Stomach (tissue), 9 donors: Measurements from ENCODE around the gene TMTC3. TPM values are rescaled to one million over a fixed set of nuclear protein-coding genes. Genes with fewer than 3 reads are reported as not detected.

Experiments
- DNase-seq, 2 donors: peaks; one replicate each; pipeline versions ENCODE4 v3.0.0 to v3.0.0-alpha.2; 2013 to 2019
- H3K27ac ChIP-seq, 5 donors: fragments of 200-600 bp in 4 of 5; sonication (generic) in 4 of 5; one replicate each; pipeline ENCODE4 v1.5.1; 2013 to 2019; ENCODE audit warnings: mild to moderate bottlenecking in 1 of 5, moderate library complexity in 1 of 5
- H3K27me3 ChIP-seq, 3 donors: fragments of 200-600 bp; sonication (generic); one replicate each; pipeline ENCODE4 v1.5.1; 2017 to 2019; ENCODE audit warnings: mixed run types in 1 of 3
- H3K36me3 ChIP-seq, 4 donors: fragments of 200-600 bp; sonication (generic); 1 replicate in 3 of 4; 2 replicates in 1 of 4; pipeline ENCODE4 v1.5.1; 2016 to 2019
- H3K4me1 ChIP-seq, 4 donors: fragments of 200-600 bp; sonication (generic); one replicate each; pipeline ENCODE4 v1.5.1; 2016 to 2019
- H3K4me3 ChIP-seq, 4 donors: fragments of 200-600 bp; sonication (generic) in 3 of 4; one replicate each; pipeline ENCODE4 v1.5.1; 2016 to 2019; ENCODE audit warnings: mild to moderate bottlenecking in 1 of 4
- H3K9me3 ChIP-seq, 4 donors: fragments of 200-600 bp; sonication (generic); one replicate each; pipeline ENCODE4 v1.5.1; 2016 to 2019
- CTCF ChIP-seq, 7 experiments: fragments of 450-650 bp in 4 of 7; fragments of 200-600 bp in 3 of 7; sonication (generic) in 3 of 7; IDR thresholded peaks; one replicate each; pipeline ENCODE4 v1.5.1; 2016 to 2019; ENCODE audit warnings: antibody characterized with exemption in 7 of 7, control low read depth in 2 of 7, mild to moderate bottlenecking in 1 of 7
- EP300 ChIP-seq: sonication (generic); formaldehyde crosslinking; IDR thresholded peaks from one replicate; pipeline ENCODE4 v1.6.1; 2017; ENCODE audit warnings: antibody characterized with exemption
- POLR2A ChIP-seq, 4 donors: fragments of 450-650 bp; IDR thresholded peaks; one replicate each; pipeline ENCODE4 v1.6.1; 2016; ENCODE audit warnings: antibody characterized with exemption in 4 of 4, control low read depth in 2 of 4, mild to moderate bottlenecking in 1 of 4, moderate library complexity in 1 of 4
- POLR2AphosphoS5 ChIP-seq, 3 donors: sonication (generic); formaldehyde crosslinking; IDR thresholded peaks; one replicate each; pipeline ENCODE4 v1.6.1; 2016; ENCODE audit warnings: antibody characterized with exemption in 3 of 3
- WGBS, 5 donors: extraction: QIAGEN DNeasy Blood & Tissue Kit in 3 of 5; methylation state at CpG; one replicate each; pipeline versions ENCODE4 v1.1.5 to v1.1.7; 2013 to 2018; 5-methylcytosine and 5-hydroxymethylcytosine counted together
- intact Hi-C: fragments of 100-400 bp; cut with DNase I; formaldehyde crosslinking; loops from one replicate; pipeline ENCODE4 v1.15.1; 2023; ENCODE audit warnings: low total_unique reads
- polyA plus RNA-seq, 3 donors: library from polyadenylated mRNA; stranded (reverse); fragments of 200-250 nt; gene quantifications; one replicate each; pipeline ENCODE4 v1.2.3, GENCODE V29; 2013
- total RNA-seq, 5 donors: library from RNA; depleted of rRNA; stranded (reverse); fragments of >200 nt; gene quantifications; one replicate each; pipeline versions ENCODE4 v1.1.0 to v1.2.3, GENCODE V29; 2014 to 2016
- donor health status: healthy with polysubstance abuse.
- donor health status: Bipolar disorder and iron deficiency.
- donor health status: healthy.

The TMTC3 gene
- total and polyA plus RNA-seq, 8 donors: 1.7 to 33.6 (median 3.4) TPM

GRCh38 chr12:88194868-88195267 is 52.8 kb downstream of the TMTC3 start:
- Histone ChIP-seq H3K36me3 (peaks cover 0 to 29% (median 18%) of the 10 kb centered on the region in 4 donors), H3K27ac (no peak overlapping the region), H3K4me3 (no peak overlapping the region), H3K27me3 (no peaks in the 10 kb centered on the region), H3K9me3 (no peaks in the 10 kb centered on the region), H3K4me1 (peaks cover 0 to 9% (median 4%) of the 10 kb centered on the region in 4 donors)
- intact Hi-C loops: no loop called here
- TF ChIP-seq POLR2A (IDR thresholded peaks at IDR 0.05): no peak
- no peak for TF ChIP-seq CTCF (IDR thresholded peaks at IDR 0.05)
- no peak for TF ChIP-seq POLR2AphosphoS5 (IDR thresholded peaks at IDR 0.05)
- TF ChIP-seq EP300: no peak
- WGBS, 5 donors: 82 to 87% (median 84%) methylated on average over 3 of the region's 3 CpGs
- no peak for DNase-seq

- intact Hi-C loops: no loop called here
- no peaks in the 10 kb centered on the region for H3K27me3 ChIP-seq
- TF ChIP-seq EP300 (no peak), POLR2AphosphoS5 (IDR thresholded peaks at IDR 0.05) (no peak), CTCF (IDR thresholded peaks at IDR 0.05) (no peak), POLR2A (IDR thresholded peaks at IDR 0.05) (no peak)
- 95 to 99% (median 98%) methylated on average over 2 of the region's 2 CpGs for WGBS, 5 donors
- H3K27ac ChIP-seq: no peak overlapping the region
- peaks cover 0 to 10% (median 8%) of the 10 kb centered on the region in 4 donors for H3K36me3 ChIP-seq
- no peak for DNase-seq
- H3K9me3 ChIP-seq: peaks cover 0 to 9% (median 4%) of the 10 kb centered on the region in 4 donors
- no peaks in the 10 kb centered on the region for H3K4me1 ChIP-seq
- H3K4me3 ChIP-seq: no peak overlapping the region
These were observed 57.9 kb downstream of the TMTC3 start for GRCh38 chr12:88200029-88200428.

- H3K4me1 ChIP-seq: no peaks in the 10 kb centered on the region
- 75 to 92% (median 82%) methylated on average over 2 of the region's 2 CpGs for WGBS, 5 donors
- no peaks in the 10 kb centered on the region for H3K36me3 ChIP-seq
- H3K4me3 ChIP-seq: no peak overlapping the region
- no peak overlapping the region for H3K27ac ChIP-seq
- TF ChIP-seq POLR2AphosphoS5 (IDR thresholded peaks at IDR 0.05): no peak
- no peak for TF ChIP-seq POLR2A (IDR thresholded peaks at IDR 0.05)
- no peak for TF ChIP-seq EP300
- no peak for TF ChIP-seq CTCF (IDR thresholded peaks at IDR 0.05)
- peaks cover 0 to 9% (median 4%) of the 10 kb centered on the region in 4 donors for H3K9me3 ChIP-seq
- no peaks in the 10 kb centered on the region for H3K27me3 ChIP-seq
- intact Hi-C loops: no loop called here
- no peak for DNase-seq
These were observed 60.4 kb downstream of the TMTC3 start for GRCh38 chr12:88202500-88202899.

- Histone ChIP-seq H3K9me3 (peaks cover 11 to 43% (median 26%) of the 10 kb centered on the region in 4 donors), H3K4me1 (no peaks in the 10 kb centered on the region), H3K27ac (no peak overlapping the region), H3K4me3 (no peak overlapping the region), H3K27me3 (no peaks in the 10 kb centered on the region), H3K36me3 (no peaks in the 10 kb centered on the region)
- TF ChIP-seq CTCF (IDR thresholded peaks at IDR 0.05) (no peak), POLR2AphosphoS5 (IDR thresholded peaks at IDR 0.05) (no peak), EP300 (no peak), POLR2A (IDR thresholded peaks at IDR 0.05) (no peak)
- 65 to 100% (median 93%) methylated on average over 1 of the region's 1 CpG for WGBS, 5 donors
- intact Hi-C loops: no loop called here
- peak in 1 of 2 donors; percentile 14 for DNase-seq
These were observed 64.5 kb downstream of the TMTC3 start for GRCh38 chr12:88206601-88207000.
